Astrocyte (in vitro differentiated cells and primary cell): ENCODE results near the gene EVC. TPM values are rescaled to one million over a fixed set of nuclear protein-coding genes. Genes with fewer than 3 reads are reported as not detected.

ENCODE experiments used
- DNase-seq: peaks from one replicate; pipeline ENCODE4 v3.0.0-alpha.2; 2010; ENCODE audit warnings: low read depth
- FAIRE-seq: peaks from 2 replicates; lab custom pipeline; 2011; peaks lifted over from hg19 to GRCh38; lab: Jason Lieb, UNC
- H2AFZ ChIP-seq: 2 replicates; pipeline ENCODE4 v1.6.0; 2012; ENCODE audit warnings: low read depth, low read length, inconsistent platforms
- H3K27ac ChIP-seq: 2 replicates; pipeline ENCODE4 v1.5.1; 2011; ENCODE audit warnings: low read depth, low read length, inconsistent platforms
- H3K27me3 ChIP-seq: 2 replicates; pipeline ENCODE4 v1.6.0; 2011; ENCODE audit warnings: low read length, inconsistent platforms; ENCODE audit not compliant: insufficient read depth
- H3K36me3 ChIP-seq: 2 replicates; pipeline ENCODE4 v1.5.1; 2011; ENCODE audit warnings: low read length, inconsistent platforms; ENCODE audit not compliant: insufficient read depth
- H3K4me1 ChIP-seq: 2 replicates; pipeline ENCODE4 v1.5.1; 2011; ENCODE audit warnings: low read length, inconsistent platforms; ENCODE audit not compliant: insufficient read depth
- H3K4me2 ChIP-seq: 2 replicates; pipeline ENCODE4 v1.6.0; 2012; ENCODE audit warnings: low read length, inconsistent platforms
- H3K4me3 ChIP-seq: 2 replicates; pipeline ENCODE4 v1.5.1; 2011; ENCODE audit warnings: low read depth, mild to moderate bottlenecking, low read length, inconsistent platforms; ENCODE audit not compliant: insufficient read depth
- H3K79me2 ChIP-seq: 2 replicates; pipeline ENCODE4 v1.6.0; 2012; ENCODE audit warnings: mild to moderate bottlenecking, low read length, inconsistent platforms; ENCODE audit not compliant: insufficient read depth
- H3K9ac ChIP-seq: 2 replicates; pipeline ENCODE4 v1.6.0; 2012; ENCODE audit warnings: mild to moderate bottlenecking, low read length, inconsistent platforms
- H3K9me3 ChIP-seq: 2 replicates; pipeline ENCODE4 v1.5.1; 2012; ENCODE audit warnings: low read depth, mild to moderate bottlenecking, low read length, inconsistent platforms; ENCODE audit not compliant: insufficient read depth
- H4K20me1 ChIP-seq: 2 replicates; pipeline ENCODE4 v1.6.0; 2012; ENCODE audit warnings: low read length, inconsistent platforms; ENCODE audit not compliant: insufficient read depth
- H3K27ac Mint-ChIP-seq: one replicate; pipeline ENCODE4 v1.8.0; 2021; ENCODE audit warnings: mild to moderate bottlenecking, mixed read lengths; ENCODE audit not compliant: unreplicated experiment
- H3K27me3 Mint-ChIP-seq: one replicate; pipeline ENCODE4 v1.8.0; 2021; ENCODE audit warnings: low read depth, mixed read lengths; ENCODE audit not compliant: unreplicated experiment
- H3K36me3 Mint-ChIP-seq: one replicate; pipeline ENCODE4 v1.8.0; 2021; ENCODE audit warnings: low read depth, mixed read lengths; ENCODE audit not compliant: unreplicated experiment
- H3K4me1 Mint-ChIP-seq: one replicate; pipeline ENCODE4 v1.8.0; 2021; ENCODE audit warnings: low read depth, mixed read lengths; ENCODE audit not compliant: unreplicated experiment
- H3K4me3 Mint-ChIP-seq: one replicate; pipeline ENCODE4 v1.8.0; 2021; ENCODE audit warnings: mild to moderate bottlenecking, moderate library complexity, mixed read lengths; ENCODE audit not compliant: unreplicated experiment
- H3K9me3 Mint-ChIP-seq: one replicate; pipeline ENCODE4 v1.8.0; 2021; ENCODE audit warnings: mild to moderate bottlenecking, mixed read lengths; ENCODE audit not compliant: unreplicated experiment
- CTCF ChIP-seq: IDR thresholded peaks from 2 replicates; pipeline ENCODE4 v1.5.1; 2011; ENCODE audit warnings: low read depth, mild to moderate bottlenecking, inconsistent platforms, low read length, moderate library complexity; ENCODE audit not compliant: insufficient read depth
- EZH2 ChIP-seq: IDR thresholded peaks from 2 replicates; pipeline ENCODE4 v1.6.1; 2012; ENCODE audit warnings: mild to moderate bottlenecking, low read length, inconsistent platforms; ENCODE audit not compliant: insufficient read depth
- total RNA-seq: library from RNA; stranded (reverse); gene quantifications from 2 replicates; pipeline ENCODE4 v1.2.1, GENCODE V29; 2021

The EVC gene
- total RNA-seq, 1 donor from 2014 or later, result 23.9 TPM

- peaks cover 4% of the 10 kb centered on the region for H3K4me1 Mint-ChIP-seq
- H3K4me1 ChIP-seq, result no peaks in the 10 kb centered on the region
- H3K36me3 ChIP-seq, result peaks cover 31% of the 10 kb centered on the region
- DNase-seq (no peak), FAIRE-seq (no peak)
- peaks cover 21% of the 10 kb centered on the region for H3K36me3 Mint-ChIP-seq
- no peak for TF ChIP-seq CTCF
- TF ChIP-seq EZH2, result no peak
- H3K4me3 Mint-ChIP-seq, result no peak overlapping the region
- H3K4me3 ChIP-seq, result no peak overlapping the region
- peaks cover 66% of the 10 kb centered on the region for H4K20me1 ChIP-seq
- H3K27ac Mint-ChIP-seq, result no peak overlapping the region
- no peak overlapping the region for H3K4me2 ChIP-seq
- no peaks in the 10 kb centered on the region for H3K9me3 Mint-ChIP-seq
- H3K9ac ChIP-seq, result no peak overlapping the region
- H3K27ac ChIP-seq, result no peak overlapping the region
- H3K27me3 Mint-ChIP-seq, result no peaks in the 10 kb centered on the region
- no peak overlapping the region for H2AFZ ChIP-seq
- no peaks in the 10 kb centered on the region for H3K27me3 ChIP-seq
- H3K79me2 ChIP-seq, result no peaks in the 10 kb centered on the region
- H3K9me3 ChIP-seq, result no peaks in the 10 kb centered on the region
Observed at GRCh38 chr4:5826437-5827107, 115.6 kb downstream of the EVC start.

GRCh38 chr4:5827108-5828004 lies 116.4 kb downstream of the EVC start:
- Mint-ChIP-seq H3K4me3 (no peak overlapping the region), H3K4me1 (peaks cover 4% of the 10 kb centered on the region), H3K9me3 (no peaks in the 10 kb centered on the region), H3K36me3 (peaks cover 17% of the 10 kb centered on the region), H3K27me3 (no peaks in the 10 kb centered on the region), H3K27ac (no peak overlapping the region)
- Histone ChIP-seq H3K27me3 (no peaks in the 10 kb centered on the region), H3K79me2 (no peaks in the 10 kb centered on the region), H3K4me2 (no peak overlapping the region), H2AFZ (no peak overlapping the region), H4K20me1 (peaks cover 59% of the 10 kb centered on the region), H3K36me3 (peaks cover 24% of the 10 kb centered on the region), H3K4me1 (no peaks in the 10 kb centered on the region), H3K27ac (no peak overlapping the region), H3K9ac (no peak overlapping the region), H3K4me3 (no peak overlapping the region), H3K9me3 (no peaks in the 10 kb centered on the region)
- no peak for TF ChIP-seq CTCF
- DNase-seq (no peak), FAIRE-seq (no peak)
